ENCODE results near the gene ATP11A. TPM values are rescaled to one million over a fixed set of nuclear protein-coding genes. Genes with fewer than 3 reads are reported as not detected.

The ATP11A gene
- total and polyA plus RNA-seq, 7 donors = 0.69 to 22.9 (median 9.6) TPM

DNA sequence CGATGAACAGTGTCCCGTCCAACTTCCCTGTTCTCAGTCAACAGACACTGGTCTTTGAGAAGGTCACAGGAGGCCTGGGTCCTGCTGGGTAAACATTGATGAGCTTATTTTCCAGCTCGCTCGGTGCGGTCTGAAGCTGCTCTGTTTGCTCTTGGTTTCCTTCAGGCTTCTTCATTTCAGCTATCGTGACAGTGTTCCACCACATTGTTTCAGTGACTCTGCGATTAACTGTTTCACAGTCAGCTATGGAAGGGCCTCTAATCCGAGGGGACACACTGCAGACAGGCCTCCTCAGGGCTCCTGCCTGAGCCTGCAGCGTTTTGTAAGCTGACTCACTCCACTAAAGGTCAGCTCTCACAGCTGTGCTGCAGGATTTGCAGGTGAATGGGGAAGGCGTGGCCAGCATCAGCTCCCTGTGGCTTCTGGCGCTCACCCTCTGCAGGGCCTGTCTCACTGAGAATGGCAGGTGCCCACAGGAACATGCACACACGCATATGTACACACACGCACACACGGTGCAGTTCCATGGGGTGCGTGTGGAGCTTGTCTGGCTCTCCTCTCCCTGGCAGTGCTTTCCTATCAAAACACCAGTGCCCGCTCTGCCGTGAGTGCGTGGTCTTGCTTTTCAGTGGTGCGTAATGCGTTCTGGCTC, 216.3 kb downstream of the ATP11A start:
- intact Hi-C loops (cut with DNase I) = no loop called here
- Histone ChIP-seq H3K4me1 (no peaks in the 10 kb centered on the region), H3K27ac (no peak overlapping the region), H3K9me3 (peaks cover 0 to 3% (median 0%) of the 10 kb centered on the region in 4 donors), H3K4me3 (no peak overlapping the region), H3K36me3 (no peaks in the 10 kb centered on the region), H3K27me3 (peaks cover 0 to 21% (median 7%) of the 10 kb centered on the region in 3 donors)
- no peak for TF ChIP-seq POLR2A (IDR thresholded peaks at IDR 0.05)
- no peak for TF ChIP-seq EP300 (IDR thresholded peaks at IDR 0.05)
- TF ChIP-seq POLR2AphosphoS5 (IDR thresholded peaks at IDR 0.05) = no peak
- TF ChIP-seq CTCF (IDR thresholded peaks at IDR 0.05) = no peak
- DNase-seq = no peak
- WGBS, 2 donors = 85 to 87% methylated on average over 20 of the region's 20 CpGs

GRCh38 chr13:112907286-112907685, 217.4 kb downstream of the ATP11A start:
- H3K27ac ChIP-seq = no peak overlapping the region
- intact Hi-C loops (cut with DNase I) = no loop called here
- H3K9me3 ChIP-seq = peaks cover 0 to 3% (median 0%) of the 10 kb centered on the region in 4 donors
- H3K4me3 ChIP-seq = no peak overlapping the region
- DNase-seq = no peak
- H3K4me1 ChIP-seq = no peaks in the 10 kb centered on the region
- 91 to 95% methylated on average over 8 of the region's 8 CpGs for WGBS, 2 donors
- TF ChIP-seq POLR2A (IDR thresholded peaks at IDR 0.05) (no peak), POLR2AphosphoS5 (IDR thresholded peaks at IDR 0.05) (no peak), CTCF (IDR thresholded peaks at IDR 0.05) (no peak), EP300 (IDR thresholded peaks at IDR 0.05) (no peak)
- no peaks in the 10 kb centered on the region for H3K36me3 ChIP-seq
- peaks cover 0 to 25% (median 11%) of the 10 kb centered on the region in 3 donors for H3K27me3 ChIP-seq

- H3K4me1 ChIP-seq = no peaks in the 10 kb centered on the region
- peaks cover 0 to 29% (median 11%) of the 10 kb centered on the region in 3 donors for H3K27me3 ChIP-seq
- H3K27ac ChIP-seq = no peak overlapping the region
- intact Hi-C loops (cut with DNase I) = no loop called here
- H3K36me3 ChIP-seq = no peaks in the 10 kb centered on the region
- no peak overlapping the region for H3K4me3 ChIP-seq
- WGBS, 2 donors = 35 to 64% methylated on average over 6 of the region's 6 CpGs
- peaks cover 0 to 3% (median 0%) of the 10 kb centered on the region in 4 donors for H3K9me3 ChIP-seq
- TF ChIP-seq POLR2AphosphoS5 (IDR thresholded peaks at IDR 0.05) = no peak
- TF ChIP-seq EP300 (IDR thresholded peaks at IDR 0.05) = no peak
- no peak for TF ChIP-seq POLR2A (IDR thresholded peaks at IDR 0.05)
- TF ChIP-seq CTCF (IDR thresholded peaks at IDR 0.05) = no peak
- DNase-seq = peak; percentile 34
These were observed 218.1 kb downstream of the ATP11A start for GRCh38 chr13:112907871-112908331.

DNA sequence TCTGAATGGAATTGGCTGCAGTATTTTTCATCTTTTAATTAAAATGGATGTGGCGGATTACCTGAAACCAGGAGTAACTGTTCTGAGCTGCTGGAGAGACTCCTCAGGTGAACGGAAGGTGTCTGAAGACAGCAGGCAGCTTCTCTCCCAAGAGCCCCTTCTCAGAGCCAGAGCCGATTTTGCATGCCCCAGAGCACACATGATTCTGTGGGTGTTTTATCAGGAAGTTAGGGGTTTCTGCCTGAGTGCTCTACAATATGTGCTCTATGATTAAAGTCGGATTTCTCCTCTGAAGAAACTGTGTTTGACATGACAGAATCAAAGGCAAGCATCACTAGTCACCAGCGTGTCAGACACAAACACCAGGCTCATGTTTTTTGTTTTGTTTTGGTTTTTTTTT, 218.5 kb downstream of the ATP11A start:
- DNase-seq = no peak
- 70 to 86% methylated on average over 5 of the region's 5 CpGs for WGBS, 2 donors
- Histone ChIP-seq H3K27me3 (peaks cover 0 to 29% (median 11%) of the 10 kb centered on the region in 3 donors), H3K4me1 (no peaks in the 10 kb centered on the region), H3K27ac (no peak overlapping the region), H3K9me3 (peaks cover 0 to 3% (median 0%) of the 10 kb centered on the region in 4 donors), H3K36me3 (no peaks in the 10 kb centered on the region), H3K4me3 (no peak overlapping the region)
- no peak for TF ChIP-seq CTCF (IDR thresholded peaks at IDR 0.05)
- TF ChIP-seq POLR2AphosphoS5 (IDR thresholded peaks at IDR 0.05) = no peak
- no peak for TF ChIP-seq EP300 (IDR thresholded peaks at IDR 0.05)
- intact Hi-C loops (cut with DNase I) = no loop called here

Data from sigmoid colon (tissue), 7 donors.